Nephron progenitor cell (in vitro differentiated cells): ENCODE data around the gene DGKQ.
"Not testable (repeated sequence)": the region's sequence is repeated elsewhere in the genome, so short reads cannot be mapped to it uniquely, and the experiment has no call there.

Source experiments
- DNase-seq: peaks from one replicate; pipeline ENCODE4 v3.0.0; 2021
- H3K27ac Mint-ChIP-seq: 2 replicates; pipeline ENCODE4 v1.8.0; 2021; ENCODE audit warnings: mild to moderate bottlenecking, moderate library complexity, mixed read lengths
- H3K27me3 Mint-ChIP-seq: 2 replicates; pipeline ENCODE4 v1.8.0; 2021; ENCODE audit warnings: mild to moderate bottlenecking, low read depth, mixed read lengths; ENCODE audit not compliant: poor library complexity
- H3K36me3 Mint-ChIP-seq: 2 replicates; pipeline ENCODE4 v1.8.0; 2021; ENCODE audit warnings: low read depth, mixed read lengths
- H3K4me1 Mint-ChIP-seq: 2 replicates; pipeline ENCODE4 v1.8.0; 2021; ENCODE audit warnings: mixed read lengths
- H3K4me3 Mint-ChIP-seq: 2 replicates; pipeline ENCODE4 v1.8.0; 2021; ENCODE audit warnings: mild to moderate bottlenecking, moderate library complexity, mixed read lengths
- H3K9me3 Mint-ChIP-seq: 2 replicates; pipeline ENCODE4 v1.8.0; 2021; ENCODE audit warnings: mild to moderate bottlenecking, moderate library complexity, mixed read lengths
- TF ChIP-seq, protein P1 (sequence below): fragments of 200-600 bp; sonication (generic); IDR thresholded peaks from 2 replicates; pipeline ENCODE4 v1.5.0; 2021; ENCODE audit warnings: antibody characterized with exemption

DGKQ gene

DNA sequence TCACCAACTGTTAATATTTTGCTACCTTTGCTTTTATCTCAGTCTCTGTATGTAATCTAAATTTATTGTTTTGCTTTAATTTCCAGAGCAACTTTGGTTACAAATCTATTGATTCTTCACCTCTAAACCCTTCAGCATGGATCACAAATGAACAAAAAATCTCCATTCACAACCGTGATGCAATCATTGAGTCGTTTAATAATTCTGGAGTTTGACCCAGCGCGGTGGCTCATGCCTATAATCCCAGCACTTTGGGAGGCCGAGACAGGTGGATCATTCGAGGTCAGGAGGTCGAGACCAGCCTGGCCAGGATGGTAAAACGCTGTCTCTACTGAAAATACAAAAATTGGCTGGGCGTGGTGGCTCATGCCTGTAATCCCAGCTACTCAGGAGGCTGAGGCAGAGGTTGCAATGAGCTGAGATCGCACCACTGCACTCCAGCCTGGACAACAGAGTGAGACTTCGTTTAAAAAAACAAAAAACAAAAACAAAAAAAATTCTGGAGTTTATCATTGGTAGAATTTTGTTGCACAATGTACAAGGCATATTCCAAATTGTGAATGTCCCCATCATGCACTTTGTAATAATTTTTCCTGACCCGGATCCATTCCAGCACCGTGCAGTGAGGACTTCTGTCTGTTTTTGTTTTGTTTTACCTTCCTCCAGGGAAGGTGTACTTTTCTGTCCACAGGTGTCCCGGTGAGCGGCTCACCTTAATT, 11.1 kb upstream of the DGKQ start:
- TF ChIP-seq, protein P1, sequence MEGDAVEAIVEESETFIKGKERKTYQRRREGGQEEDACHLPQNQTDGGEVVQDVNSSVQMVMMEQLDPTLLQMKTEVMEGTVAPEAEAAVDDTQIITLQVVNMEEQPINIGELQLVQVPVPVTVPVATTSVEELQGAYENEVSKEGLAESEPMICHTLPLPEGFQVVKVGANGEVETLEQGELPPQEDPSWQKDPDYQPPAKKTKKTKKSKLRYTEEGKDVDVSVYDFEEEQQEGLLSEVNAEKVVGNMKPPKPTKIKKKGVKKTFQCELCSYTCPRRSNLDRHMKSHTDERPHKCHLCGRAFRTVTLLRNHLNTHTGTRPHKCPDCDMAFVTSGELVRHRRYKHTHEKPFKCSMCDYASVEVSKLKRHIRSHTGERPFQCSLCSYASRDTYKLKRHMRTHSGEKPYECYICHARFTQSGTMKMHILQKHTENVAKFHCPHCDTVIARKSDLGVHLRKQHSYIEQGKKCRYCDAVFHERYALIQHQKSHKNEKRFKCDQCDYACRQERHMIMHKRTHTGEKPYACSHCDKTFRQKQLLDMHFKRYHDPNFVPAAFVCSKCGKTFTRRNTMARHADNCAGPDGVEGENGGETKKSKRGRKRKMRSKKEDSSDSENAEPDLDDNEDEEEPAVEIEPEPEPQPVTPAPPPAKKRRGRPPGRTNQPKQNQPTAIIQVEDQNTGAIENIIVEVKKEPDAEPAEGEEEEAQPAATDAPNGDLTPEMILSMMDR = no peak
- Mint-ChIP-seq H3K9me3 (no peaks in the 10 kb centered on the region), H3K36me3 (no peaks in the 10 kb centered on the region), H3K27me3 (peaks cover 30% of the 10 kb centered on the region), H3K4me1 (peaks cover 31% of the 10 kb centered on the region), H3K4me3 (no peak overlapping the region), H3K27ac (no peak overlapping the region)
- DNase-seq = no peak

DNA sequence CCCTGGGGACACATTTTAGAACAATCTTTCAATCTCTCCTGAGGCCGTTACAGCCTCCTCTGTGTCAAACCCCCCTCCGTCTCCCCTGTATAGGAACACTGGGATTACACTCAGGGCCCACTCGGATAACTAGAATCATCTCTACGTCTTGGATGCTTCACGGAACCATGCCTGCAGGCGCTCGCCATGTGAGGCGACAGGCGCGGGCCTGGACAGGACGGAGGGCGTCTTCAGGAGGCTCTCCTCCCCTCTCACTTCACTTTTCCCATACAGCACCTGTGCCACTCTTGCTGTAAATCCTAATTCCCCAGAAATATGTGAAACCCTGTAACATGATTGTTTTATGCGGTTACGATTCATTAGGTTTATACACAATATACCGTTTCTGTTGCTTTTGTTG, 9.4 kb upstream of the DGKQ start:
- H3K36me3 Mint-ChIP-seq = no peaks in the 10 kb centered on the region
- H3K27me3 Mint-ChIP-seq = peaks cover 35% of the 10 kb centered on the region
- peaks cover 37% of the 10 kb centered on the region for H3K4me1 Mint-ChIP-seq
- no peak for DNase-seq
- no peaks in the 10 kb centered on the region for H3K9me3 Mint-ChIP-seq
- no peak overlapping the region for H3K4me3 Mint-ChIP-seq
- TF ChIP-seq, protein P1 = no peak
- H3K27ac Mint-ChIP-seq = no peak overlapping the region

DNA sequence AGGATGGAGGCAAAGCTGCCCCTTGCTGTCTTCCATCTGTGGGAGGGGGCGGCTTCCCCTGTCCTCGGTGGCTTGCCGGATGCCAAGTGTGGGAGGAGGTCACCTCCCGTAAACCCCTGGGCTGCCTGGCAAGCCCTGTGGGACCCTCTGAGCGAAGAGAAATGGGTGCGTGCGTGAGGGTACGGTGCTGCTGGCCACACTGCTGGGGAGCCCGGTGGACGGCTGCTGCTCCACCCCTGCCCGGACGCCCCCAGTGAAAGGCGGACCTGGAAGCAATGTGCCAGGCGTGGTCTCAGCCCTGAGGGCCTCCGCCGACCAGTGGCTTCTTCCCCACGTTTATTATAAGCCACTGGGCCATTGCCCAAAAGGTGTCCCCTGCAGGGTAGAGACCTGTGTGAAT, 8.9 kb upstream of the DGKQ start:
- TF ChIP-seq, protein P1 = no peak
- no peak for DNase-seq
- Mint-ChIP-seq H3K27me3 (peaks cover 35% of the 10 kb centered on the region), H3K4me3 (no peak overlapping the region), H3K27ac (no peak overlapping the region), H3K36me3 (no peaks in the 10 kb centered on the region), H3K4me1 (peaks cover 39% of the 10 kb centered on the region), H3K9me3 (no peaks in the 10 kb centered on the region)

DNA sequence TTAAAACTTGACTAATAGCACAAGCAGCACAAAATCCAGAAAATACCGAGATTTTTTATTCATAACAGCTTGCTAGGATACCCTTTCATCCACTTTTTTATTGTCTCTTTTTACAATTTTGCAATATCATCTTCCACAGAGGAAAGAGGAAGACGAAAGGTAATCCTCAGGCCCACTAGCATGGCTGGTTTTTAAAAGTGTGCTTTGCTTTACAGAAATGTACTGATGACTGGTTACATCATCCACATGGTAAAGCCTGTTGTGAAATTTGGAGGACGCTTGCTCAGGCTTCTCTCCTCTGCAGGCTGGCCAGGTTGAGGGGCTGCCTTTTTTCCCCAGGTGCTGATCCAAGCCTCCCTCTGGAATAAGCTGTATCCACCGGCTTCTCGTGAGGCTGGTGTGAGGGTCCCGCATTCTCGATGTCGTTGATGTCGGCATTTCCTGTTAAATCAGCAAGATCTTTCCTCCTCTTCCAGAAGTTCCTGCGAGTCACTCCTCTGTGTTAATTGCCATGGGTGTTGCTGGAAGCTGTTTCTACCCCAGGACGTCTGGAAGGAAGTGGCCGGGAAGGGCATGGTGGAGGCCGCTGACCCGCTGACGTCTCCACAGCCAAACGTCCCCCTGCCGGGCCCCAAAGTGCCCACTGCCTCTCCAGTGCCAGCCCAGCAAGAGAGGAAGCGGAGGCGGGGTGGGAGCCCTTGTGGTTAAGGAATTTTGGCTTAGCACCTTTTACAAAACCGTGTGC, 5.8 kb upstream of the DGKQ start:
- no peak for DNase-seq
- peaks cover 32% of the 10 kb centered on the region for H3K27me3 Mint-ChIP-seq
- TF ChIP-seq, protein P1 = no peak
- H3K36me3 Mint-ChIP-seq = no peaks in the 10 kb centered on the region
- no peak overlapping the region for H3K4me3 Mint-ChIP-seq
- H3K4me1 Mint-ChIP-seq = peaks cover 27% of the 10 kb centered on the region
- peaks cover 13% of the 10 kb centered on the region for H3K9me3 Mint-ChIP-seq
- no peak overlapping the region for H3K27ac Mint-ChIP-seq

DNA sequence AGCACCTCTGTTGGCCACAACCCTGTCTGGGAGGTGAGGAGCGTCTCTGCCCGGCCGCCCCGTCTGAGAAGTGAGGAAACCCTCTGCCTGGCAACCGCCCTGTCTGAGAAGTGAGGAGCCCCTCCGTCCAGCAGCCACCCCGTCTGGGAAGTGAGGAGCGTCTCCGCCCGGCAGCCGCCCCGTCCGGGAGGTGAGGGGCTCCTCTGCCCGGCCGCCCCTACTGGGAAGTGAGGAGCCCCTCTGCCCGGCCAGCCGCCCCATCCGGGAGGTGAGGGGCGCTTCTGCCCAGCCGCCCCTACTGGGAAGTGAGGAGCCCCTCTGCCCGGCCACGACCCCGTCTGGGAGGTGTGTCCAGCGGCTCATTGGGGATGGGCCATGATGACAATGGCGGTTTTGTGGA, 2.6 kb upstream of the DGKQ start:
- not testable (repeated sequence) for DNase-seq, H3K36me3 Mint-ChIP-seq, H3K4me3 Mint-ChIP-seq, H3K27ac Mint-ChIP-seq
- Mint-ChIP-seq H3K9me3 (peaks cover 13% of the 10 kb centered on the region), H3K4me1 (peaks cover 19% of the 10 kb centered on the region), H3K27me3 (peaks cover 36% of the 10 kb centered on the region)

DNA sequence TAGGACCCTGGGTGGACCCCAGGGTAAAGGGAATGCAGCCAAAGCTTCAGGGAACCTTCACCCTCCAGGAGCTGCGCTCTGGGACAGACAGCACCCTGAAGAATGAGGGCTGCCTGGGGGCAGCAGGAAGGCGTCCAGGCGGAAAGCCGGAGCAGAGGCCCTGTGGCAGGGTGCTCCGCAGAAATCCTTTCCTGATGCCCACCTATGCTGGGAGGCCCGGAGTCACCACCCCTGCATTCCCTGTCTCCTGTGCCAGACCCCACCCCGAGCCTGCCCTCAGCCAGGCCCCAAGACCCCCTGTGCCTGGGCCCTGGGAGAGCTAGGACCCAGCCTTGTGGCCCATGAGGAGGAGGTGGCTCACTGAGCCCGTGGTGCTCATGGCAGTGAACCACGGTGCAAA, 1.3 kb upstream of the DGKQ start:
- TF ChIP-seq, protein P1 = no peak
- Mint-ChIP-seq H3K27ac (no peak overlapping the region), H3K27me3 (peaks cover 40% of the 10 kb centered on the region), H3K4me3 (no peak overlapping the region), H3K4me1 (peaks cover 17% of the 10 kb centered on the region), H3K9me3 (peaks cover 13% of the 10 kb centered on the region), H3K36me3 (no peaks in the 10 kb centered on the region)
- no peak for DNase-seq
